Fibroblast of gingiva (primary cell): ENCODE measurements around the gene SH3TC1.

Experiments
- DNase-seq: peaks from one replicate; pipeline ENCODE4 v3.0.0-alpha.2; 2011; ENCODE audit warnings: low read depth

SH3TC1 gene

DNA sequence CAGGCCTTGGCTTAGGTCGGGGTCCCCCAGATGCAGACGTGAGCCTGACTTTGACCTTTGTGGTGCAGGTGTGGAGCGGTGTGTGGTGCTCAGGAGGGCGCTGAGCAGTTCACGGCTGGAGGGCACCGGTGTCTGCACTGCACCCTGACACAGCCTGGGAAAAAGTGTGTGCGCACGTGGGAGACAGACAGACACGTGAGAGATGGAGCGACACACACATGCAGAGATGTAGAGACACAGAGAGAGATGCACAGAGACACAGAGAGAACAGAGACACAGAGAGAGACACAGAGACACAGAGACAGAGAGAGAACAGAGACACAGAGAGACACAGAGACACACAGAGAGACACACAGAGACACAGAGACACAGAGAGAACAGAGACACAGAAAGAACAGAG, 64.3 kb downstream of the SH3TC1 start:
- DNase-seq, result no peak

DNA sequence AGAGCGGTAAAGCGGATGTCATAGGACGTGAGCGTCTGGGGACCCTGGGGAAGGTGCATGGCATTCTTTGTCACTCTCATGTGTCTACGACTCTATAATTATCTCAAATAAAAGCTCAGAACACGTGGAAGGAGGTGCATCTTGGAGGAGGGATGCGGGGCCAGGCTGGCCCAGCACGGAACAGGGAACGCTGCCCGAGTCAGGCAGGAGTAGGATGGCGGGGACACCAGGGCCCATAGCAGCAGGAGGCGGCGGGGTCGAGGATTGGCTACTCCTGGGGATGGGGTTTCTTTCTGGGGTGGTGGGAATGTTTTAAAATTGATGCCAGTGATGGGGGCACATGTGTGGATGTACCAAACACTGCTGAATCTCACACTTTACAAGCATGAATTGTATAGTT, 65.0 kb downstream of the SH3TC1 start:
- no peak for DNase-seq

DNA sequence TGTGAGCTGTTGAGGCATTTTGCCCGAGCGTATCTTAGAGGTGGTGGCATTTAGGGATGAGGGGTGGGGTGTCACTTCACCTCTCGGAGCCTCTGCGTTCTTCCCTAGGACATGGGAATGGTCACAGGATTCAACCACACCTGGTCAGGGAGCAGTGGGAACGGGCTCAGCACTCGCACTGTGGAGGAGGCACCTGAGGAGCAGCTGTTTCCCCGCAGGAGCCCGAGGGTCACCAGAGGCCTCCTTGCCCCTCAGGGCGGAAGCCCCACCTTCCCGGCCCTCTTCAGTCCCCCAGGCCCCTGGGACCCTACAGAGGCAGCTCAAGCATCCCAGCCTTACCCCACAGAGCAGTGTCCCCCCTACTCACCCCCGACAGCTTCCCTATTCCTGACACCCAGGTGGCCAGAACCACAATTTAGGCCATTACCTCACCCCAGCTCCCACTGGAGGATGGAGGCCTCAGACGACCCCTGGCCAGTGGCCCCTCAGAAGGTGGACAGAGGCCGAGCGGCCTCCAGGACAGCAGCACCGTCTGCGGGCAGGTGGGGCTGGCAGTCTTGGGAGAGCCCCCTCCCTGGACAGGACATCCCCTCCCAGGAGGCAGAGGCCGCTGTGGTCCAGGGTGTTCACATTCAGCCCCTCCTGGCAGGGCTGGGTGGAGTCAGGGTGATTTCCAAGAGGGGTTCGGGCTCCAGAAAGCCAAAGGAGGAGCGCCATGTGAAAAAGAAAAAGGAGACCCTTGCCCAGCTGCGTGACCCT, 66.3 kb downstream of the SH3TC1 start:
- no peak for DNase-seq

DNA sequence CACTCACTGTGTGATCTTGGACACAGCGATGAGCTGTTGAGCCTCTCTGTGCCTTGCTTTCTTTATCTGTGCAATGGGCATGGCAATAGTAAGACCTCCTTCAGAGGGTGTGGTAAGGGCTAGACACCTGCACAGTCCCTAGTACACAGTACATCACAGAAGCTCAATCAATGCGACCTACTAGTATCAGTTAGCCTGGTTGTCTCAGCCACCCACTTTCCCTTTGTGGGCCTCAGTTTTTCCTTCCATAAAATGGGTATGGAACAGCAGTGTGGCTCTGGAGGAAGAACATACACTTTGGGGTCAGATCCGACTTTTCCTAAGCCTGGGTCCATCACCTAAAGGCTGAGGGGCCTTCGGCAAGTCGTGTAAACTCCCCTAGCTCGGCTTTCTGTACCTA, 67.0 kb downstream of the SH3TC1 start:
- DNase-seq, result no peak

DNA sequence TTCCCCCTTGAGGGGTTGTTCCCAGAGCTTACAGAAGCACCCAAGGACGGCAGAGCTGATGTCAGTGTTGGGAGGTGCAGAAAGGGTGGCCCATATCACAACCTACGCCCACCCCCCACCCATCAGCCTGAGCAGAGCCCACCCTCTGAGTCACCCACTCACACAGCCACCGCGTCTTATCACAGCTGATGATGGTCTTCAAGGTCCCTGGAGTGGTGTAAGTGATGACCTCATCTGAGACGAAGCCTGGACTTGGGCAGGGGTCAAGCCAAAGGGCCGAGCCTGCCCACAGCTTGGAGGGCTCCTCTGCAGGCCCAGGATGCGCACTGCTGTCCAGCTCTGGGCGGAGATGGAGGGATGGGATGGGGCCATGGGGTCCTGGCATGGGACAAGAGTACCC, 67.4 kb downstream of the SH3TC1 start:
- no peak for DNase-seq

DNA sequence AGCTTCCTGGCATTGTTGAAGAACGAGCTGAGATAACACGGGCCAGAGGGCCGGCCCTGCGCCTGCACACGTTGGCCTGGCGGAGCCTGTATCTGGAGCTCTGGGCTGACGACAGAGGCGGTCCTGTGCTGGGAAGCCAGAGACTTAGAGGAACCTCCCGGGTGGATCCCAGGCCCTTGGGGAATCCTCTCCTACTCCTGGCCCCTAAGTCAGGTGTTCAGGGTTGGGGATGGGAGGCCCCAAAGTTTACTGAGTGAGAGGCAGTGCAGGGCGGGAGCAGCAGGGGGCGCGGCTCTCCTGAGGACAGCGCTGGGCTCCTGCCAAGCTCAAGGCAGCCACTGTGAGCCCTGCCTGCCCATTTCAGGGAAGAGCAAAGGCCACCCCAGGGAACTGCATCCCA, 68.0 kb downstream of the SH3TC1 start:
- DNase-seq, result no peak

DNA sequence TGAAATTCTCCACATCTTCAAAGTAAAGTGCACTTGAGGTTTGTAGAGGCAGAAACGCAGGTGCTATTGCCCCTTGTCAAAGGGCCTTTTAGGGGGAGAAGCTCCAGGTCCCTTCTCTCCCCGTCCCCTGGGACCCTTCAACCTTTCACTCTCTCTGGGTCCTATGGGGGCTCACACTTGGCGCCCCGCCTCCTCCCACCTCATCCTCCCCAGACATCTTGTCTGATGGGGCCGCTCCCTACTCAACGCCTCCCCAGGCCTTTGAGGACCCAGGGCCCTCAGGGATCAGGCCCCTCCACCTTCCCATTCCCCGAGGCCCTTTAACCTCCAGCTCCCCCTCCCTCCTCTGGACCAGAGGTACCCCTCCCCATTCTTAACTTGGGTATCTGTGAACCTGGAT, 69.1 kb downstream of the SH3TC1 start:
- DNase-seq, result no peak

DNA sequence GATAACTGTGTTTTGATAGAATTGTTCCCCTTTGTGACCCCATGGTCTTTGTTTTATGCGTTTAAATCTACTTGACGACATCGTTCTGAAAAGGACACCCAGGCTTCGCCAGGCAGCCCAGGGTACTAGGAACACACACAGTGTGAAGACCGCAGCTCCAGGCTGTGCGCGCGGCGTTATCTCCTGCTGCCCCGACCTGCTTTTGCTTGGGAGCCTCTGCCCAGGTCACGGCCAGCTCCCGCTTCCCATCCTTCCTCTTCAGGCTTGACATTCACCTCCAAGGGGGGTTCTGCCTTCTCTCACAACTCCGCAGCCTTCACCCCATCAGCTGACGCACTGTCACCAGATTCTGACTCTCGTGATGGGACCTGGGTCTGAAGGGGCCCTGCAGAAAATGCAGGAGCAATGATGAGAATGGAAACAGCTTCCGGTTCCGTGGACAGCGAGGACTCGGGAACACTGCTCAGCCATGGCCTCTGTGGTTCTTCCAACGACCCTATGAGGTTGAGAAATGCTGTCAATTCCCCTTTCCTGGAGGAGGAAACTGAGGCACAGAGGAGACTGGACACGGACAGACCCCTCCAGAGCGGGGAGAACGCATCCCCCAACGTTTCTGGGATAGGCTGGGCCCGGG, 69.9 kb downstream of the SH3TC1 start:
- no peak for DNase-seq

DNA sequence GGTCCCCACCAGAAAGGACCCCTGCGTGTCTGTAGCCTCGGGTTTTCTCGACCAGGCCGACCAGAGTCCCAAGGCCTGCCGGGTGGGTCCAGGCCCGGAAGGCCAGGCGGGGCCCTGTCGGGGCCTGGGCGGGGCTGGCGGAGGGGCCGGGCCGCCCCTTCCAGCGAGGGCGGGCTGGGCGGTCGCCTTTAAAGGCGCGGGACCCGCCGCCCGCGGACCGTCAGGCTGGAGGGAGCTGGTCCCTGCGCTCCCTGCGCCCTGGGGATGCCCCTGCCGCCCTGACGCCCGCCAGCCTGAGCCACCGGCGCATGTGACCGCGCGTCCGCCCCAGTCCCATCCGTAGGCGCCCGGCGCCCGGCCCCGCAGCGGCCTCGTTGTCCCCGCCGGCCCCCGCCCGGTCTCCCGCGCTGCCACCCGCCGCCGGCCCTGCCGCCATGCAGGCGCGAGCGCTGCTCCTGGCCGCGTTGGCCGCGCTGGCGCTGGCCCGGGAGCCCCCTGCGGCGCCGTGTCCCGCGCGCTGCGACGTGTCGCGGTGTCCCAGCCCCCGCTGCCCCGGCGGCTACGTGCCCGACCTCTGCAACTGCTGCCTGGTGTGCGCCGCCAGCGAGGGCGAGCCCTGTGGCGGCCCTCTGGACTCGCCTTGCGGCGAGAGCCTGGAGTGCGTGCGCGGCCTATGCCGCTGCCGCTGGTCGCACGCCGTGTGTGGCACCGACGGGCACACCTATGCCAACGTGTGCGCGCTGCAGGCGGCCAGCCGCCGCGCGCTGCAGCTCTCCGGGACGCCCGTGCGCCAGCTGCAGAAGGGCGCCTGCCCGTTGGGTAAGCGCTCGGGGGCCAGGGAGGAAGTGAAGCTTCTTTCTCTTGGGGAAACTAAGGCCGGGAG, 70.7 kb downstream of the SH3TC1 start, which contains the start of gene HTRA3:
HTRA3 (plus strand) TSS at position 220 of the 883 bp plus-strand sequence; CDS start at position 435, 215 bp downstream.
- DNase-seq, result no peak

DNA sequence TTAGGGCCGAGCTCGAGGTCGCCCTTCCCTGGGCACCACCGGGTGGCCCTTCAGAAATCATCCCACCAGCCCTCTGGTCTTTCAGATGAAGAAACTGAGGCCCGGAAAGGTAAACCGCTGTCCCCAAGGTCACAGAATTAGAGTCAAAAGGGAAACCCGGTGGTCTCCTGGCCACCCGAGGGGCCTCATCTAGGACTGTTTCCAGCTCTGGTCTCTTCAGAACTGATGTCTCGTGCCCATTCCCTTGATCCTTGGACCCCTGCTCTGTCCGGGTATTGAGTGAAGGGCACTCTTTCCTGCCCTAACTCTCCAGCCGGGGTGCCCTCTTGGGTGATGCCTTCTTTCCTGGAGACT, 71.3 kb downstream of the SH3TC1 start:
- no peak for DNase-seq

DNA sequence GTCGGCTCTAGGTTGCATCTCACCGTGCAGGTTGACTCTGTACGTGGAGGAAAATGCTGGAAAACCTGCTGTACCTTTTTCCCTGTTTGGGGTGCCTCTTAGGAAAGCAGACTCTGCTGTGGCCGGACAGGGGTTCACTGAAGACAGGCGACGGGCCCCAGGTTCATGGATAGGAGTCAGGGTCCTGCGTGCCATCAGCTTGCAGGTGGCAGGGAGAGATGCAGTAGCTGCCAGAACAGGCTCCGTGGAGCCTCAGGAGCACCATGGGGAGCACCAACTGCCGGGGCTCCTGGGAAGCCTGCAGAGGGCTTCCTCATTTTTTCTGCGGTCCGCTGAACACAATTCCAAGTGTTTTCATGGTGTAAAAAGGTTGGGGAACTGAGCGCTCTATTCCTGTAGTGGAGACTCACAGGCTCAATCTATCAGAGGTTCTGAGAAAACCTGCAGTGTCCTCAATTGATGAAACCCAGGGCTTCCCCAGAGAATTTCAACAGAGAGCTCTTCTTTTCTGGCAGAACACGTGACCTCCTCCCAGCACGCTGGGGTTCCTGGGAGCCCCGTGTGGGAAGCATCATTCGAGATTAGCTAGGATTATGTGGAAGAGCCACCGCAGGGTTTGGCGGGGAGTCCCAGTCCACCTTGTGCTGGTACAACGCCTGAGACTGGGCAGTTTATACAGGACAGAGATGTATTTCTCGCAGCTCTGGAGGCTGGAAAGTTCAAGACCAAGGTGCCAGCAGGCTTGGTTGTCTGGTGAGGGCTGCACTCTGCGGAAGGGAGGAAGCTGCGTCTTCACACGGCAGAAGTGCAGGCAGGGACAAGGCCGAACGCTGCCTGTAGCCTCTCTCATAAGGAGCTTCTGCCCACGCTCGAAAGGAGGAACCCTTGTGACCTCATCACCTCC, 72.1 kb downstream of the SH3TC1 start:
- DNase-seq, result no peak

DNA sequence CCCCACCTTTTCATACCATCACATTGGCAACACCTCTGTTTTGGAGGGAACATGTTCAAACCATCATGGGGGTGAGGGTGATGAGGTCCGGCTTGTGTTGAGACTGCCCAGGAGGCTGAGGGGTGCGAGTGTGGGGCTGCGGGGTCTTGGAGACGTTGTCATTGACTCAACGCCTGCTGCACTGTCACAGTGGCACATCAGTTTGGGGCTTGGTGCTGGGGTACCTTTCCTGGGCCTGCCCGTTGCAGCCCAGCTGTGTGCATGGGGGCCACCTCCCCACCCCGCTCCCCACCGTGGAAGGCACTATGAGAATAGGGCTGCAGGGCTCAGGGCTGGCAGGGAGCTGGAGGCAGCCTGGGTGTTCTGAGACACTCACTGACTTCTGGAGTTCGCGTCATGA, 72.7 kb downstream of the SH3TC1 start:
- DNase-seq, result no peak

DNA sequence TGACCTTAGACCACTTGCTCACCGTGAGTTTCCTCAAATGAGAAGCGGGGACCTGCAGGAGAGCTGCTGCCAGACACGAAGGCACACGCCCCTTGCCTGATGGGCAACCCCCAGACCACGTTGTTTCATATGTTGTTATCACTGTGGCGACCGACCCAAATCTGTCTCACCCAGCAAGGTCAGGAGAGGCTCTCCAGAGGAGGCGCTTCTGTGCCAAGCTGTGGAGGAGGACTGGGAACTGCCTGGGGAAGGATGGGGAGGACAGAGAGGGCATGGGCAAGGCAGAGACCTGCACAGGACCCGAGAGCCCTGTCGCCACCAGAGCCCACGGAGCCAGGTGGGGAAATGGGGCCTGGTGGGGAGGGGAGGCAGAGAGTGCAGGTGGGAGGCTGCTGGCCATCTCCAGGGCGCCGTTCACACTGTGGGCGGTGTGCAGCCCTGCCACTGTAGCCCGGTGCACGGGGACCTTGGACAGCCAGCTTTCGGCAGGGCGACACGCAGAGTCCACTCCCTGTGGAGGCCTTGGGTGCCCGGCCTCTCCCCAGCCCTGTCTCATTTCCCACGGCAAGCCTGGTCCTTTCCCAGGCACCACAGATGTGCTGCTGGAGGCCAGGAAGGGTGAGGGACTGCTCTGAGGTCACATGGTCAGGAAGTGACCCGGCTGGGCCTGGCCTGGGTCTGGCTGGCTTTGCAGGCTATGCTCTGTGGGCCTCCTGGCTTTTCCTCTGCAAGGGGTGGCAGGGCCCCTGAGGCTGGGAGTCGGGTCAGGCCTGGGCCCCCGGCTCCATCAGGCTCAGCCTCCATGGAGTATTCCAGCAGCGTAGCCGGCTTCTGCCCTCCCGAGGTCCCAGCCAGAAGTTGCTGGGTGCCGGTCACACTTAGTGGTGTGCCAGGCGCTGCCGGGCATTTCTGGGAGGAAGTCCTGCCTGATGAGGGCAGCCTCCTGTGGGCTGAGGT, 73.7 kb downstream of the SH3TC1 start:
- no peak for DNase-seq

DNA sequence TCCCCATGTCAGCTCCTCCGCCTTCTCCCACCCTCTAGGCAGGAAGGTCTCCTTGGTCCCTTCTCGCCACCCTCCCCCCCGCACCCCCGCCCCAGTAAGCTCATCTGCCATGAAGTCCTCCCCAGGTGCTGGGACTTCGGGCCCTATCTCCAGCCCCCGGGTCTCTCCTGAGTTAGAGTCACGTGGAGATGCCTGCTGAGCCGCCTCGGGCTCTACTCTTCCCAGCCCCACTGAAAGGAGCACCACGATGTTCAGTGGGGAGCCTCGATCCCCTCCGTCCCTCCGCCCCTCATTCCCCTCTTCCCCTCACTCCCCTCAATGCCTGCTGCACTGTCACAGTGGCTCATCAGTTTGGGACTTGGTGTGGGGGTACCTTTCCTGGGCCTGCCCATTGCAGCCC, 74.4 kb downstream of the SH3TC1 start:
- DNase-seq, result no peak

DNA sequence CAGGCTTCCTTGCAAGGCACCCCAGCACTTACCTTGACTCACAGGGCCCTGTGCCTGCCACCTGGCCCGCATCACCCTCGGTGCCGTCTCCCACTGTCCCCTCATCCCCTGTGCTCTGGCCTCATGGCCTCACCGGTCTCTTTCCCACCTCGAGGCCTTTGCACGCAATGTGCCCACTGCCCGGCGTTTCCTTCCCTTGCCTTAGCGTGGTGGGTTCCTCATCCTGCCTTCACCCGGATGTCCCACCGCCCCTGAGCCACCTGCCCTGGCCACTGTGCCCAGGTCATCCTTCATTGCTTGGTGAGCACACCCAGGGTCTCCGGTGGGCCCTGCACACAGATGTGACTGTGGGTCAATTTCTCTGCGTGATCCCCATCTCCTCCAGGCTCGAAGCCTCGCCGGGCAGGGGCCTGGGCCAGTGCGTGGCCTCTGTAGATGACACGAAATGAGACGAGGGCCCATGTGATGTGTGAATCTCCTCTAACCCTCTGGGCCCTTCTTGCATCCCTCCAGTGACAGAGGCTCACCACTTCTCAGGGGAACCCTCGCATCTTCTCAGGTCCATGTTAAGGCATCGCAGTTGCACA, 75.1 kb downstream of the SH3TC1 start:
- no peak for DNase-seq

DNA sequence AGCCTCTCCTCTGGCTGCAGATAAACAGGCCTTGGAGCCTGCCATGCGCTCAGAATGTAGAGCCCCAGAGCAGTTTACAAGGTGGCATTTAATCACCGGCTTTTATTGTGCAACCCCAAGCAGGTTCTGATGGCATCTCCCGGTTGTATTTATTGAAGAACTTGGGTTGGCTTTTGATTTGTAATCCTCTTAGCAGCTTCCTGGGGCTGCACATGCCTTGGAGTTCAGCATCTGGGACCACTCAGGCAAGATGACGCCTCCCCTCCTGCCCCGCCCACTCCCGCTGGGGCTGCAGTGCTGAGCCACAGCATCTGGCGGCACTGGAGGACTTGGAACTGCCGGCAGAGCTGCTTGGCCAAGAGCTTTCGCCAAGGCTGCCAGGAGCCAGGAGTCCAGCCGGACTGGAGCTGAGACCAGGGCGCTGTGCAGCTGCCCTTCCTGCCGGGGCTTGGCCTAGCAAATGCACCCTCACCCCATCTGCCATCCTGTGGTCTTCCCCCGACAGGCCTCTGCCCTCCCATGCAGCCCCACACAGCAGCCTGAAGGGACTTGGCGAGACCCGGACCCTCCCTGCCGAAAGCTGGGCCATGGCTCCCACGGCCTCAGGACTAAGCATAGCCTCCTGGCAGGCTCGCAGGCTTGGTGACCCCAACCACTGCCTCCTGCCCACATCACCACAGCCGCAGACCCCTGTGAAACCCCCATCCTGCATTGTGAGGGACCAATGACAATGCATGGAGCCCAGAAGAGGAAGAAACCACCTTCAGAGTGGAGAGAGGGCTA, 75.9 kb downstream of the SH3TC1 start:
- peak; percentile 98 for DNase-seq

DNA sequence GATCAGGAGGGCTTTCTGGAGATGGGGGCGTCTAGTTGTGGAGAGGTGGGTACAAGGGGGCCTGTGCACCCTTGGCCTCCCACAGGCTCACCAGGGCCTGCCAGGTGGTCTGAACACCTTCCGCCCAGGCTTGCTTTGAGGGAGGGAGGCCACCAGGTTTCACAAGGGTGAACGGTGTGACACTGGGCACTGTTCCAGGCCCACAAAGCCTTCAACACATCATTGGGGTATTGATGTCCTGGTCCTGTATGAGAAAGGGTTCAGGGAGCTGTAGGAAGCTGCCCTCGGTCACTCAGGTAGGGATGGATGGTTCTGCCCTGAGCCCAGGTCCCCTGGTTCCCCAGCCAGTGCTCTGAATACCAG, 76.4 kb downstream of the SH3TC1 start:
- no peak for DNase-seq

DNA sequence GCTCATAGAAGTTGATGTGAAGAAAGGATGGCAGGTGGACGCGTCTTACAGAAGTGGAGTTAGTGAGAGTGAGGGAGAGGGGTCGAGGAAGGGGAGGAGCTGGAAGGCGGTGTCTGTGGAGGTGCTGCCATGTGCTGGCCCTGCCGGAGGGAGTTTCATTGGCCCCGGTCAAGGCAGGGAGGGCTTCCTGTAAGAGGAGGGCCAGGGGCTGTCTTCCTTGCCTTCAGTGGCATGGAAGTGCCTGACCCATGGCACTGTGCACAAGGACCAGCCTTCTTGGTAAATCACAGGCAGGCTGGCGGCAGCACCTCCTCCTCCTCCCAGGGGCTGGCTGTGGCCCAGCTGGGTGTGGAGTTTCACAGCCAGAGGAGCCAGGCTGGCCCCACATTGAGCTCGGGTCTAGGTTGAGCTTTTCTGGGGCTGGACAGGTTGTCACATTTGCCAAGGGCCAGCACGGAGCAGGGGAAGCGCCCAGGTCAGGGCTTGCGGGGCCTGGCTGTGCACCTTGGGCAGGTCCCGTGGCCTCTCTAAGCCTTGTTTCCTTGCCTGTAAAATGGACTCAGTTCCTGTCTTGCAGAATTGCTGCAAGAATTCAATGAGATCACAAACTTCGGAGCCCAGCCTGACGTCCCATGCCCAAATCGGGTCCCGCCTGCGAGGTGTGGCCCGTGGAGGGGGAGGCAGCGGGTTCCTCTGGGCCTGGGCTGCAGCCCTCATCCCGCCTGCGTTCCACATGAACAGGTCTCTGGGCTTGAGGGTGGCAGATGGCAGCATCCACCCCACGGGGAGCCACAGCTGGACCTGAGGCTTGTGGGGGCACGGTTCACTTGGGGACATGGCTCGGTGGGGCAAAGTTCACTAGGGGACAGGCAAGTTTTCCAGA, 77.5 kb downstream of the SH3TC1 start:
- DNase-seq, result peak; percentile 66
